Measurements from ENCODE around the gene CRISPLD2.
A peak's percentile ranks its signal among the peaks of the same experiment; 100 is the strongest.

CRISPLD2 gene

GRCh38 chr16:84907051-84907450 is 87.3 kb downstream of the CRISPLD2 start:
- no peak for DNase-seq (ENCODE audit: low read depth in 2 of 2, low spot score in 1 of 2)

GRCh38 chr16:84907575-84907974 is 87.8 kb downstream of the CRISPLD2 start:
- no peak for DNase-seq (ENCODE audit: low read depth in 2 of 2, low spot score in 1 of 2)

GRCh38 chr16:84909476-84910085 is 89.8 kb downstream of the CRISPLD2 start:
- DNase-seq (ENCODE audit: low read depth in 2 of 2, low spot score in 1 of 2), result no peak

- no peak for DNase-seq (ENCODE audit: low read depth in 2 of 2, low spot score in 1 of 2)
Observed at GRCh38 chr16:84911486-84912216, 91.9 kb downstream of the CRISPLD2 start.

- DNase-seq (ENCODE audit: low read depth in 2 of 2, low spot score in 1 of 2), result no peak
Observed at GRCh38 chr16:84913315-84913714, 93.5 kb downstream of the CRISPLD2 start.

- no peak for DNase-seq (ENCODE audit: low read depth in 2 of 2, low spot score in 1 of 2)
Observed at GRCh38 chr16:84914273-84914672, 94.5 kb downstream of the CRISPLD2 start.

- DNase-seq (ENCODE audit: low read depth in 2 of 2, low spot score in 1 of 2), result no peak
Observed at GRCh38 chr16:84916178-84916577, 96.4 kb downstream of the CRISPLD2 start.

GRCh38 chr16:84916850-84917249 is 97.1 kb downstream of the CRISPLD2 start:
- no peak for DNase-seq (ENCODE audit: low read depth in 2 of 2, low spot score in 1 of 2)

- no peak for DNase-seq (ENCODE audit: low read depth in 2 of 2, low spot score in 1 of 2)
Observed at GRCh38 chr16:84917492-84917891, 97.7 kb downstream of the CRISPLD2 start.

- no peak for DNase-seq (ENCODE audit: low read depth in 2 of 2, low spot score in 1 of 2)
Observed at GRCh38 chr16:84918006-84918909, 98.5 kb downstream of the CRISPLD2 start.

- DNase-seq (ENCODE audit: low read depth in 2 of 2, low spot score in 1 of 2), result no peak
Observed at GRCh38 chr16:84919269-84919668, 99.5 kb downstream of the CRISPLD2 start.

GRCh38 chr16:84919708-84920107 is 99.9 kb downstream of the CRISPLD2 start:
- DNase-seq (ENCODE audit: low read depth in 2 of 2, low spot score in 1 of 2), result no peak

- DNase-seq (ENCODE audit: low read depth in 2 of 2, low spot score in 1 of 2), result no peak
Observed at GRCh38 chr16:84920333-84920732, 100.5 kb downstream of the CRISPLD2 start.

GRCh38 chr16:84922351-84923120 is 102.8 kb downstream of the CRISPLD2 start:
- DNase-seq (ENCODE audit: low read depth in 2 of 2, low spot score in 1 of 2), result no peak

- DNase-seq (ENCODE audit: low read depth in 2 of 2, low spot score in 1 of 2), result no peak
Observed at GRCh38 chr16:84924331-84925091, 104.7 kb downstream of the CRISPLD2 start.

- DNase-seq (ENCODE audit: low read depth in 2 of 2, low spot score in 1 of 2), result peak; percentile 36 to 48
Observed at GRCh38 chr16:84925092-84925772, 105.4 kb downstream of the CRISPLD2 start.

- no peak for DNase-seq (ENCODE audit: low read depth in 2 of 2, low spot score in 1 of 2)
Observed at GRCh38 chr16:84925773-84926372, 106.1 kb downstream of the CRISPLD2 start.

GRCh38 chr16:84926462-84926861 is 106.7 kb downstream of the CRISPLD2 start:
- DNase-seq (ENCODE audit: low read depth in 2 of 2, low spot score in 1 of 2), result no peak
